ENCODE measurements around the gene AUH. TPM values are rescaled to one million over a fixed set of nuclear protein-coding genes. Genes with fewer than 3 reads are reported as not detected.

Gene AUH
- total and polyA plus RNA-seq, 10 of the 15 experiments (the other 5 are each of a cell fraction or from before 2014, with no cell fraction given): 1.7 to 7.3 (median 4.6) TPM

GRCh38 chr9:91391818-91392217 lies 30.1 kb upstream of the AUH start:
- WGBS (ENCODE audit: insufficient coverage, insufficient replicate concordance, low lambda C conversion rate, missing lambda C conversion rate): 92% methylated on average over 2 of the region's 2 CpGs
- no peak for TF ChIP-seq BMI1 (IDR thresholded peaks at IDR 0.05; ENCODE audit: borderline replicate concordance)
- no peak for TF ChIP-seq MEF2A (IDR thresholded peaks at IDR 0.05; ENCODE audit: insufficient read depth, low read depth, low read length)
- TF ChIP-seq BCLAF1 (IDR thresholded peaks at IDR 0.05): no peak
- no peak for TF ChIP-seq CEBPZ (IDR thresholded peaks at IDR 0.05; ENCODE audit: low read depth, low read length)
- TF ChIP-seq SRF (IDR thresholded peaks at IDR 0.05; ENCODE audit: low read depth in 2 of 2, low read length in 2 of 2): no peak
- TF ChIP-seq CBFB (IDR thresholded peaks at IDR 0.05; ENCODE audit: low read depth): no peak
- no peak for TF ChIP-seq NKRF (conservative IDR thresholded peaks at IDR 0.05)
- Histone ChIP-seq H2AFZ (ENCODE audit: control insufficient read depth, low read depth, low read length) (no peak overlapping the region), H3K4me3 (no peak overlapping the region), H3K4me1 (ENCODE audit: control insufficient read depth, insufficient read depth, low read length) (peaks cover 9% of the 10 kb centered on the region), H4K20me1 (ENCODE audit: control insufficient read depth, insufficient read depth) (no peaks in the 10 kb centered on the region), H3K9ac (ENCODE audit: control insufficient read depth, insufficient read depth, low read length) (no peak overlapping the region), H3K9me3 (replicated peaks; ENCODE audit: control insufficient read depth, insufficient read depth, low read length) (no peaks in the 10 kb centered on the region), H3K4me2 (ENCODE audit: control insufficient read depth, insufficient read depth) (no peak overlapping the region), H3K27ac (ENCODE audit: control insufficient read depth, insufficient read depth) (no peak overlapping the region), H3K27me3 (replicated peaks in 1 of 2; ENCODE audit: control insufficient read depth in 2 of 2, insufficient read depth in 2 of 2, low read length in 1 of 2) (peaks cover 0 to 7% of the 10 kb centered on the region in 2 experiments; a peak in 2 of 4 replicates), H3K79me2 (ENCODE audit: control insufficient read depth, insufficient read depth, low read length) (no peaks in the 10 kb centered on the region), H3K36me3 (ENCODE audit: control insufficient read depth in 2 of 2, insufficient read depth in 2 of 2, low read length in 1 of 2) (no peaks in the 10 kb centered on the region)
- CTCF ChIA-PET: no interaction called here
- RAD21 ChIA-PET (ENCODE audit: unreplicated experiment): no interaction called here
- FAIRE-seq: no peak
- SMC1A ChIA-PET (ENCODE audit: uncharacterized antibody, unreplicated experiment): no interaction called here
- no peak for ATAC-seq
- in situ Hi-C loops (cut with MboI): no loop called here
- DNase-seq (ENCODE audit: low read depth, low spot score): no peak
- intact Hi-C loops (cut with micrococcal nuclease; ENCODE audit: unreplicated experiment): no loop called here
- POLR2A ChIA-PET: no interaction called here
- no TSS peak for BruUV-seq (replicated peaks)
